Suprapubic skin (tissue), 4 donors: ENCODE results near the gene THRB.

ENCODE experiments used
- CTCF ChIP-seq, 2 donors: fragments of 200-600 bp in 1 of 2; fragments of 450-650 bp in 1 of 2; sonication (generic) in 1 of 2; IDR thresholded peaks; one replicate each; pipeline ENCODE4 v1.5.1; 2016 to 2019; ENCODE audit warnings: antibody characterized with exemption in 2 of 2, mild to moderate bottlenecking in 1 of 2, moderate library complexity in 1 of 2
- EP300 ChIP-seq: sonication (generic); formaldehyde crosslinking; IDR thresholded peaks from one replicate; pipeline ENCODE4 v1.6.1; 2017; ENCODE audit warnings: antibody characterized with exemption
- POLR2AphosphoS5 ChIP-seq, 3 donors: sonication (generic); formaldehyde crosslinking; IDR thresholded peaks; one replicate each; pipeline ENCODE4 v1.6.1; 2017; ENCODE audit warnings: antibody characterized with exemption in 3 of 3

GRCh38 chr3:24316887-24317383 lies 177.7 kb downstream of the THRB start:
- TF ChIP-seq POLR2AphosphoS5 (IDR thresholded peaks at IDR 0.05) (no peak), CTCF (IDR thresholded peaks at IDR 0.05) (no peak), EP300 (no peak)
